ENCODE data around the gene CDHR2. TPM values are rescaled to one million over a fixed set of nuclear protein-coding genes. Genes with fewer than 3 reads are reported as not detected.
A peak's percentile ranks its signal among the peaks of the same experiment; 100 is the strongest.

CDHR2 gene
- total and polyA plus RNA-seq, 2 experiments from 2014 or later = not detected

DNA sequence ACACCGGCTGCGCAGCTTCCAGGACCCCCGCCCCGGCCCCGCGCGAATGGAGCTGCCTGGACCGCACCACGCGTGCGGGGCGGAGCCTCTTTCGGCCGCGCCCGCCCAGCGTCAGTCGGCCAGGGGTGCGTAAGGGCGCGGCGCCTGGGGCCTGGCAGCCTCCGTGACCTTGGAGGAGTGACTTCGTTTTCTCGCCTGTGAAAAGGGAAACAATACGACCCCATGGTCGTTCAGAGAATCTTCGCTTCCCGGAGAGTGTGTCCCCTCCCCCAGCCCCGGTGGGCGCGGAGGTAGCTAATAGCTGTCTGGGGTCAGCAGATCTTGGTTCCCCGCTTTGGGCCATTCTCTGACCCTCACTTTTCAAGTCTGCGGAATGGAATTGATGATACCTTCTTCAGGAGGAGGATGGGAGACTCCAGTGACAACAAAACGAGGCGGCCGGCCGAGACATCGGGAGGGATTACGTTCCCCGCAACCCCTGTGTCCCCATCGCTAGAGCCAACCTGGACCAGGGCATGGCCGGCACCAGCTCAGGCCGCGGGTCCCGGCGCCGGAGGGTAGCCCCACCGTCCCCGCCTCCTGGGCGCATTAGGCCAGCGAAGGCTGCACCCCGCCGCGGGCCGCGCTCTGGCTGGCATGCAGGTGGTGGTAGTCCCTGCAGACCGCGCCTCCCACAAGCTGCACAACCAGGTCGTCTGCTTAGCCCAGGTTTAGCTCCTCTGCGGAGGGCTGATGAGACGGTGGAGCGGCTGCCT is 5.5 kb upstream of the CDHR2 start:
- Histone ChIP-seq H3K9me2 (ENCODE audit: insufficient read depth) (no peaks in the 10 kb centered on the region), H3K27ac (no peak overlapping the region), H4K20me1 (ENCODE audit: insufficient read depth) (no peaks in the 10 kb centered on the region), H2AFZ (peak overlapping the region; percentile 93), H3K79me2 (ENCODE audit: insufficient read depth) (no peaks in the 10 kb centered on the region), H3K27me3 (replicated peaks; ENCODE audit: insufficient read depth) (no peaks in the 10 kb centered on the region), H3K36me3 (ENCODE audit: low read depth) (no peaks in the 10 kb centered on the region), H3K9ac (peak overlapping the region; percentile 56), H3K4me1 (ENCODE audit: insufficient read depth) (peaks cover 7% of the 10 kb centered on the region; the same call in 1 of the 2 replicates), H3K9me3 (ENCODE audit: low read depth) (no peaks in the 10 kb centered on the region), H3K4me2 (ENCODE audit: unreplicated experiment) (peak overlapping the region; percentile 77), H3F3A (ENCODE audit: insufficient read depth) (peaks cover 2% of the 10 kb centered on the region), H3K4me3 (peak overlapping the region; percentile 70)
- in situ Hi-C loops (cut with MboI) = no loop called here
- TF ChIP-seq EZH2 (IDR thresholded peaks at IDR 0.05; ENCODE audit: insufficient read depth, poor library complexity, severe bottlenecking) (no peak), EZH2phosphoT487 (IDR thresholded peaks at IDR 0.05; ENCODE audit: insufficient read depth, low read depth) (no peak)
- 3 to 4% methylated on average over 49 to 55 of the region's 63 CpGs for WGBS, 2 experiments (ENCODE audit: low coverage in 1 of 2, low lambda C conversion rate in 2 of 2, missing lambda C conversion rate in 2 of 2)
- DNase-seq = peak; percentile 73

GRCh38 chr5:176545388-176545736 is 3.8 kb upstream of the CDHR2 start:
- H3K27me3 ChIP-seq (replicated peaks; ENCODE audit: insufficient read depth) = no peaks in the 10 kb centered on the region
- 91 to 96% methylated on average over 6 of the region's 6 CpGs for WGBS, 2 experiments (ENCODE audit: low coverage in 1 of 2, low lambda C conversion rate in 2 of 2, missing lambda C conversion rate in 2 of 2)
- no peak overlapping the region for H2AFZ ChIP-seq
- no peaks in the 10 kb centered on the region for H3K79me2 ChIP-seq (ENCODE audit: insufficient read depth)
- no peak overlapping the region for H3K9ac ChIP-seq
- no peaks in the 10 kb centered on the region for H3K9me2 ChIP-seq (ENCODE audit: insufficient read depth)
- H3K27ac ChIP-seq = no peak overlapping the region
- no peaks in the 10 kb centered on the region for H3F3A ChIP-seq (ENCODE audit: insufficient read depth)
- H3K9me3 ChIP-seq (ENCODE audit: low read depth) = no peaks in the 10 kb centered on the region
- DNase-seq = no peak
- H3K36me3 ChIP-seq (ENCODE audit: low read depth) = no peaks in the 10 kb centered on the region
- no peak for TF ChIP-seq EZH2phosphoT487 (IDR thresholded peaks at IDR 0.05; ENCODE audit: insufficient read depth, low read depth)
- no peak for TF ChIP-seq EZH2 (IDR thresholded peaks at IDR 0.05; ENCODE audit: insufficient read depth, poor library complexity, severe bottlenecking)
- H3K4me3 ChIP-seq = no peak overlapping the region
- no peaks in the 10 kb centered on the region for H4K20me1 ChIP-seq (ENCODE audit: insufficient read depth)
- peaks cover 7% of the 10 kb centered on the region; the same call in 1 of the 2 replicates for H3K4me1 ChIP-seq (ENCODE audit: insufficient read depth)
- H3K4me2 ChIP-seq (ENCODE audit: unreplicated experiment) = no peak overlapping the region
- in situ Hi-C loops (cut with MboI) = no loop called here

- Histone ChIP-seq H3K27ac (no peak overlapping the region), H3F3A (ENCODE audit: insufficient read depth) (no peaks in the 10 kb centered on the region), H4K20me1 (ENCODE audit: insufficient read depth) (no peaks in the 10 kb centered on the region), H3K4me3 (no peak overlapping the region), H3K27me3 (replicated peaks; ENCODE audit: insufficient read depth) (no peaks in the 10 kb centered on the region), H3K36me3 (ENCODE audit: low read depth) (no peaks in the 10 kb centered on the region), H3K79me2 (ENCODE audit: insufficient read depth) (no peaks in the 10 kb centered on the region), H3K9ac (no peak overlapping the region), H3K9me2 (ENCODE audit: insufficient read depth) (no peaks in the 10 kb centered on the region), H3K4me2 (ENCODE audit: unreplicated experiment) (no peak overlapping the region), H3K4me1 (ENCODE audit: insufficient read depth) (peaks cover 7% of the 10 kb centered on the region; the same call in 1 of the 2 replicates), H2AFZ (no peak overlapping the region), H3K9me3 (ENCODE audit: low read depth) (no peaks in the 10 kb centered on the region)
- 66 to 70% methylated on average over 12 to 13 of the region's 13 CpGs for WGBS, 2 experiments (ENCODE audit: low coverage in 1 of 2, low lambda C conversion rate in 2 of 2, missing lambda C conversion rate in 2 of 2)
- DNase-seq = no peak
- TF ChIP-seq EZH2phosphoT487 (IDR thresholded peaks at IDR 0.05; ENCODE audit: insufficient read depth, low read depth) = no peak
- no peak for TF ChIP-seq EZH2 (IDR thresholded peaks at IDR 0.05; ENCODE audit: insufficient read depth, poor library complexity, severe bottlenecking)
- in situ Hi-C loops (cut with MboI) = no loop called here
Measured at GRCh38 chr5:176545737-176546509, 3.2 kb upstream of the CDHR2 start.

GRCh38 chr5:176547802-176548201 is 1.3 kb upstream of the CDHR2 start:
- Histone ChIP-seq H3K9me3 (ENCODE audit: low read depth) (no peaks in the 10 kb centered on the region), H3F3A (ENCODE audit: insufficient read depth) (no peaks in the 10 kb centered on the region), H3K9me2 (ENCODE audit: insufficient read depth) (no peaks in the 10 kb centered on the region), H4K20me1 (ENCODE audit: insufficient read depth) (no peaks in the 10 kb centered on the region), H3K27me3 (replicated peaks; ENCODE audit: insufficient read depth) (no peaks in the 10 kb centered on the region), H3K4me3 (no peak overlapping the region), H2AFZ (no peak overlapping the region), H3K4me1 (ENCODE audit: insufficient read depth) (0 out of 2 replicates have a peak, but pooled peaks cover 7% of the 10 kb centered on the region), H3K36me3 (ENCODE audit: low read depth) (no peaks in the 10 kb centered on the region), H3K9ac (no peak overlapping the region), H3K4me2 (ENCODE audit: unreplicated experiment) (no peak overlapping the region), H3K79me2 (ENCODE audit: insufficient read depth) (no peaks in the 10 kb centered on the region), H3K27ac (no peak overlapping the region)
- peak; percentile 51 for DNase-seq
- WGBS, 2 experiments (ENCODE audit: low coverage in 1 of 2, low lambda C conversion rate in 2 of 2, missing lambda C conversion rate in 2 of 2) = 75% methylated on average over 8 of the region's 8 CpGs
- in situ Hi-C loops (cut with MboI) = no loop called here
- TF ChIP-seq EZH2phosphoT487 (IDR thresholded peaks at IDR 0.05; ENCODE audit: insufficient read depth, low read depth) (no peak), EZH2 (IDR thresholded peaks at IDR 0.05; ENCODE audit: insufficient read depth, poor library complexity, severe bottlenecking) (no peak)
